Parathyroid adenoma (tissue), 2 donors: ENCODE data around the gene SATB2.

Source experiments
- H2AFZ ChIP-seq: fragments of 300-600 bp; sonication (generic); one replicate; pipeline ENCODE4 v1.7.0; 2017; ENCODE audit warnings: antibody characterized with exemption, mild to moderate bottlenecking
- H3K27ac ChIP-seq: fragments of 300-600 bp; sonication (generic); one replicate; pipeline ENCODE4 v1.7.0; 2017
- H3K27me3 ChIP-seq: fragments of 300-600 bp; sonication (generic); one replicate; pipeline ENCODE4 v1.7.0; 2017; ENCODE audit warnings: low read length; ENCODE audit not compliant: control insufficient read depth, insufficient read depth
- H3K36me3 ChIP-seq: fragments of 300-600 bp; sonication (generic); one replicate; pipeline ENCODE4 v1.7.0; 2017; ENCODE audit warnings: low read length; ENCODE audit not compliant: control insufficient read depth, insufficient read depth
- H3K4me1 ChIP-seq: fragments of 300-600 bp; sonication (generic); one replicate; pipeline ENCODE4 v1.7.0; 2017; ENCODE audit warnings: control low read depth
- H3K4me2 ChIP-seq: fragments of 300-600 bp; sonication (generic); one replicate; pipeline ENCODE4 v1.7.0; 2017; ENCODE audit warnings: low read length
- H3K4me3 ChIP-seq: fragments of 300-600 bp; sonication (generic); one replicate; pipeline ENCODE4 v1.7.0; 2017; ENCODE audit warnings: low read depth, low read length
- H3K79me2 ChIP-seq: fragments of 300-600 bp; sonication (generic); one replicate; pipeline ENCODE4 v1.7.0; 2017; ENCODE audit warnings: control low read depth
- H3K9ac ChIP-seq: fragments of 300-600 bp; sonication (generic); one replicate; pipeline ENCODE4 v1.7.0; 2017; ENCODE audit warnings: mild to moderate bottlenecking
- H3K9me3 ChIP-seq: fragments of 300-600 bp; sonication (generic); one replicate; pipeline ENCODE4 v1.7.0; 2017; ENCODE audit warnings: low read length; ENCODE audit not compliant: control insufficient read depth
- CTCF ChIP-seq: fragments of 300-600 bp; sonication (generic); IDR thresholded peaks from one replicate; pipeline ENCODE4 v1.7.0; 2017; ENCODE audit warnings: antibody characterized with exemption, mild to moderate bottlenecking
- donor health status: primary hyperparathyroidism.

SATB2 gene

GRCh38 chr2:199439542-199439941 lies 18.2 kb downstream of the SATB2 start:
- no peak for TF ChIP-seq CTCF
- H3K27me3 ChIP-seq, result no peaks in the 10 kb centered on the region
- H3K9me3 ChIP-seq, result no peaks in the 10 kb centered on the region

GRCh38 chr2:199439066-199439465 lies 18.7 kb downstream of the SATB2 start:
- Histone ChIP-seq H3K4me1 (no peaks in the 10 kb centered on the region), H3K36me3 (no peaks in the 10 kb centered on the region), H3K27ac (no peak overlapping the region), H2AFZ (no peak overlapping the region), H3K79me2 (no peaks in the 10 kb centered on the region), H3K9ac (no peak overlapping the region), H3K4me2 (no peak overlapping the region), H3K27me3 (no peaks in the 10 kb centered on the region), H3K9me3 (no peaks in the 10 kb centered on the region), H3K4me3 (no peak overlapping the region)
- TF ChIP-seq CTCF, result no peak

More at GRCh38 chr2:199439542-199439941, 18.2 kb downstream of the SATB2 start:
- H3K9ac ChIP-seq, result no peak overlapping the region
- H3K4me2 ChIP-seq, result no peak overlapping the region
- no peak overlapping the region for H3K4me3 ChIP-seq
- H2AFZ ChIP-seq, result no peak overlapping the region
- no peaks in the 10 kb centered on the region for H3K79me2 ChIP-seq
- no peaks in the 10 kb centered on the region for H3K36me3 ChIP-seq
- no peak overlapping the region for H3K27ac ChIP-seq
- H3K4me1 ChIP-seq, result no peaks in the 10 kb centered on the region

- Histone ChIP-seq H3K4me1 (no peaks in the 10 kb centered on the region), H3K4me2 (no peak overlapping the region), H3K79me2 (no peaks in the 10 kb centered on the region), H3K4me3 (no peak overlapping the region), H3K9me3 (no peaks in the 10 kb centered on the region), H3K27ac (no peak overlapping the region), H2AFZ (no peak overlapping the region), H3K36me3 (no peaks in the 10 kb centered on the region), H3K9ac (no peak overlapping the region), H3K27me3 (no peaks in the 10 kb centered on the region)
- TF ChIP-seq CTCF, result no peak
Measured at GRCh38 chr2:199434555-199434954, 23.2 kb downstream of the SATB2 start.

- Histone ChIP-seq H3K79me2 (no peaks in the 10 kb centered on the region), H3K36me3 (no peaks in the 10 kb centered on the region), H3K4me1 (no peaks in the 10 kb centered on the region), H3K4me3 (no peak overlapping the region), H3K9ac (no peak overlapping the region), H3K9me3 (no peaks in the 10 kb centered on the region), H3K4me2 (no peak overlapping the region), H3K27me3 (no peaks in the 10 kb centered on the region), H2AFZ (no peak overlapping the region), H3K27ac (no peak overlapping the region)
- TF ChIP-seq CTCF, result no peak
Measured at GRCh38 chr2:199433204-199433832, 24.4 kb downstream of the SATB2 start.

- Histone ChIP-seq H3K4me3 (no peak overlapping the region), H3K27ac (no peak overlapping the region), H3K4me2 (no peak overlapping the region), H3K9me3 (no peaks in the 10 kb centered on the region), H3K4me1 (no peaks in the 10 kb centered on the region), H2AFZ (no peak overlapping the region), H3K9ac (no peak overlapping the region), H3K36me3 (no peaks in the 10 kb centered on the region), H3K27me3 (no peaks in the 10 kb centered on the region), H3K79me2 (no peaks in the 10 kb centered on the region)
- no peak for TF ChIP-seq CTCF
Measured at GRCh38 chr2:199431746-199432213, 26.0 kb downstream of the SATB2 start.
